ENCODE data around the gene ADAM17. TPM values are rescaled to one million over a fixed set of nuclear protein-coding genes. Genes with fewer than 3 reads are reported as not detected.

Gene ADAM17
- total RNA-seq, 4 donors from 2014 or later: 26.9 to 39.4 (median 31.3) TPM

DNA sequence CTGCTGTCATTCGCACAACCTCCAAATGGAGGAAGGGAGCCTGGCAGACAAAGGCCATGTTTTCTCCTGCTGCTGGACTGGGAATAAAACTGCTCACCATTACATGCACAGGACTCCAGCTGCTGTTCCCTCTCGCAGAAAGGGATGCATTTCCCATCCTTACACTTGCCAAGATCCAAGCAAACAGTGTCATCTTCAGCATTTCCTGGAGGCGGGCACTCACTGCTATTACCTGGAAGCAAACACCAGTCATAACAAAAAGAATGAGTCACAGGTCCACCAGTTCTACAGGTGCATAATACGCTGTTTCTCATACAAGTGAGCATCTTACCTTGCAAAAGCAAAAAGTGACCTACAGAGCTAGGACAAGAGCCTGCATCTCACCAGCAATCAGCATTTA lies 58.6 kb downstream of the ADAM17 start:
- Histone ChIP-seq H3K9me3 (no peaks in the 10 kb centered on the region), H3K36me3 (peaks cover 36 to 47% of the 10 kb centered on the region in 2 donors), H3K4me3 (replicated peaks in 1 of 3) (no peak overlapping the region), H3K4me1 (no peaks in the 10 kb centered on the region), H3K27me3 (no peaks in the 10 kb centered on the region), H3K27ac (no peak overlapping the region)
- no peak for DNase-seq
- WGBS, 2 donors: 94 to 96% methylated on average over 4 of the region's 4 CpGs
- no peak for TF ChIP-seq POLR2A (IDR thresholded peaks at IDR 0.05)
- TF ChIP-seq, protein P1, sequence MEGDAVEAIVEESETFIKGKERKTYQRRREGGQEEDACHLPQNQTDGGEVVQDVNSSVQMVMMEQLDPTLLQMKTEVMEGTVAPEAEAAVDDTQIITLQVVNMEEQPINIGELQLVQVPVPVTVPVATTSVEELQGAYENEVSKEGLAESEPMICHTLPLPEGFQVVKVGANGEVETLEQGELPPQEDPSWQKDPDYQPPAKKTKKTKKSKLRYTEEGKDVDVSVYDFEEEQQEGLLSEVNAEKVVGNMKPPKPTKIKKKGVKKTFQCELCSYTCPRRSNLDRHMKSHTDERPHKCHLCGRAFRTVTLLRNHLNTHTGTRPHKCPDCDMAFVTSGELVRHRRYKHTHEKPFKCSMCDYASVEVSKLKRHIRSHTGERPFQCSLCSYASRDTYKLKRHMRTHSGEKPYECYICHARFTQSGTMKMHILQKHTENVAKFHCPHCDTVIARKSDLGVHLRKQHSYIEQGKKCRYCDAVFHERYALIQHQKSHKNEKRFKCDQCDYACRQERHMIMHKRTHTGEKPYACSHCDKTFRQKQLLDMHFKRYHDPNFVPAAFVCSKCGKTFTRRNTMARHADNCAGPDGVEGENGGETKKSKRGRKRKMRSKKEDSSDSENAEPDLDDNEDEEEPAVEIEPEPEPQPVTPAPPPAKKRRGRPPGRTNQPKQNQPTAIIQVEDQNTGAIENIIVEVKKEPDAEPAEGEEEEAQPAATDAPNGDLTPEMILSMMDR (IDR thresholded peaks at IDR 0.05): no peak
- intact Hi-C loops (cut with DNase I): no loop called here

DNA sequence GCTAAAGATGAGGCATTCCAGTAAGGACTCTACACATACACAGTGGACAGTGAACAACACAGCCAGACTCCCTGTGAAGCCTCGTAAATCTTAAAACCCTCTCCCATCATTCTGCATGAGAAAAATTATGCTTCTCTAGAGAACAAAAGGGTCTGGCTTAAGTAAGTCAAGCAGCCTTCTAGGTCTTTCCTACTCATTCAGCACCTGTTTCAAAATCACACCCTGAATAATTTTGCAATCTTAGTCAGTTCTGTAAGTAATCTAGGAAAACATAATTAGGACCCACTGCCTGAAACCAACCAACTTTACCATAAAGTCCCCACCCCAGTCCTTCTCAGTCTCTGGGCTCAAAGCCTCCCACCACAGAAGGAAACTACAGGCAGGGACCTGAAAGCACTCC lies 61.5 kb downstream of the ADAM17 start:
- Histone ChIP-seq H3K9me3 (no peaks in the 10 kb centered on the region), H3K4me1 (no peaks in the 10 kb centered on the region), H3K36me3 (peaks cover 56 to 73% of the 10 kb centered on the region in 2 donors), H3K4me3 (replicated peaks in 1 of 3) (no peak overlapping the region), H3K27me3 (no peaks in the 10 kb centered on the region), H3K27ac (no peak overlapping the region)
- TF ChIP-seq, protein P1 (IDR thresholded peaks at IDR 0.05): no peak
- no peak for TF ChIP-seq POLR2A (IDR thresholded peaks at IDR 0.05)
- intact Hi-C loops (cut with DNase I): no loop called here
- 84 to 89% methylated on average over 1 of the region's 1 CpG for WGBS, 2 donors
- DNase-seq: no peak

DNA sequence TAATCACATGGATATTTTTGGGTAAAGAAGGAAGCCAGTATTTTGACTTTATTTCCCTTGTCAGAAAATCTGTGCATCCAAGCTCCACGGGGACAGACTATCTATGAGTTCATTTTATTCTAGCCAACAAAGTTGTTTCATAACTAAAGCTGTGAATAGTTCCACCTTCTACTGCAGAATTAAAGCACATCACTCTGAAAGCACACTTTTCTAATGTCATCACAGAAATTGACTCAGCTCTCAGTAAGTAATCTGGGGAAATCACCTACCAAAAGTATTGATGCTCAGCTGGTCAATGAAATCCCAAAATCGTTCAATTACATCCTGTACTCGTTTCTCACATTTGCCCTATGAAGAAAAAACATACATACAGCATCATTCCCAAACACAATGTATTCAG lies 62.2 kb downstream of the ADAM17 start:
- WGBS, 2 donors: 88% methylated on average over 3 of the region's 3 CpGs
- TF ChIP-seq POLR2A (IDR thresholded peaks at IDR 0.05): no peak
- TF ChIP-seq, protein P1 (IDR thresholded peaks at IDR 0.05): no peak
- Histone ChIP-seq H3K4me1 (no peaks in the 10 kb centered on the region), H3K4me3 (replicated peaks in 1 of 3) (no peak overlapping the region), H3K9me3 (no peaks in the 10 kb centered on the region), H3K27ac (no peak overlapping the region), H3K36me3 (peaks cover 62 to 79% of the 10 kb centered on the region in 2 donors), H3K27me3 (no peaks in the 10 kb centered on the region)
- no peak for DNase-seq
- intact Hi-C loops (cut with DNase I): no loop called here

DNA sequence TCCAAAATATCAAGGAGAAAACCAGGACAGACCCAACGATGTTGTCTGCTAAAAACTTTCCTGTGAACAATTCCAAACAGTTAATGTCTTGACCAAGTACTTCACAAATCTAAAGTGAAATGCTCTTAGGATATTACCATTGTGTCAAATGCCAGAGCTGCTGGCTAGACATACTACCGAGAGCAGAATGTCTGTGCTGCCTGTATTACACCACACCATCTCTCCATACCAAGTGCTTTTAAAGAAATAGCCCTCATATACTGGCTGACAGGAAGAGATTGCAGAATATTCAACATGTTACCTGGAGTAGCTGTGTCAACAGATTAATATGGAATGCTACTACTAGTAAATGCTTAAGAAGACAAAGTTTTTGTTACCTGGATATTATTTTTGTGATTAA lies 62.7 kb downstream of the ADAM17 start:
- WGBS, 2 donors: 60 to 68% methylated on average over 2 of the region's 2 CpGs
- peaks cover 64 to 83% of the 10 kb centered on the region in 2 donors for H3K36me3 ChIP-seq

DNA sequence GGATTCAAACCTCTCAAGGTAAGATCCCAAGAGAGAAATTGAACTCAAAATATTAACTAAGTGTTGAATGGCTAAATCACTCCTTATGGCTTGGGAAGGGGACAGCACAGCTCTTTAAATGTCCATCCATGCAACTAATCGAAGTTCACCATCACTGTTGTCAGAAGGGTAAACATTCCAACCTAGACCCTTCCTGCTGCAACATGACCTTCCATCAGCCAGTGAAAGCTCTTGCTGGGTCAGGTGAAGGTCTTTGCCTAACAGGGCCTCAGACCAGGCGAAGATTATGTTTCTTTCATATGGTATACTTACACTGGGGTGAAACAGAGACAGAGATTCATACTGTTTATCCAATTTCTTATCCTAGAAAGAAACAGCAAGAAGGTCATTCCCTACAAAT lies 64.8 kb downstream of the ADAM17 start:
- intact Hi-C loops (cut with DNase I): no loop called here
- no peak for TF ChIP-seq POLR2A (IDR thresholded peaks at IDR 0.05)
- Histone ChIP-seq H3K4me1 (no peaks in the 10 kb centered on the region), H3K27me3 (no peaks in the 10 kb centered on the region), H3K9me3 (no peaks in the 10 kb centered on the region), H3K27ac (no peak overlapping the region), H3K36me3 (peaks cover 61 to 89% of the 10 kb centered on the region in 2 donors), H3K4me3 (replicated peaks in 1 of 3) (no peak overlapping the region)
- no peak for DNase-seq
- 83 to 92% methylated on average over 2 of the region's 2 CpGs for WGBS, 2 donors

More for the DNA sequence above, 62.7 kb downstream of the ADAM17 start:
- Histone ChIP-seq H3K27ac (no peak overlapping the region), H3K9me3 (no peaks in the 10 kb centered on the region), H3K4me1 (no peaks in the 10 kb centered on the region), H3K4me3 (replicated peaks in 1 of 3) (no peak overlapping the region), H3K27me3 (no peaks in the 10 kb centered on the region)
- intact Hi-C loops (cut with DNase I): no loop called here
- no peak for DNase-seq
- no peak for TF ChIP-seq POLR2A (IDR thresholded peaks at IDR 0.05)
- TF ChIP-seq, protein P1 (IDR thresholded peaks at IDR 0.05): no peak
